SK-N-SH (cell line): Measurements from ENCODE around the gene ZNF280D. TPM values are rescaled to one million over a fixed set of nuclear protein-coding genes. Genes with fewer than 3 reads are reported as not detected.

Experiments
- CTCF ChIA-PET: fragments of 300-600, 350-600 bp; formaldehyde crosslinking; extraction: SDS; loops from one replicate; lab custom pipeline; 2021; lab: Yijun Ruan, JAX
- POLR2A ChIA-PET: fragments of 350-600 bp; sonication (Branson Sonifier 250); formaldehyde crosslinking; extraction: SDS; loops from one replicate; lab custom pipeline; 2020; ENCODE audit warnings: antibody characterized with exemption, inconsistent platforms; lab: Yijun Ruan, JAX
- DNase-seq: peaks from one replicate; pipeline ENCODE4 v3.0.0; 2012
- H2AFZ ChIP-seq: fragments of 200-600 bp; sonication (generic); 2 replicates; pipeline ENCODE4 v1.8.1; 2016; ENCODE audit warnings: antibody characterized with exemption, mild to moderate bottlenecking, low read depth
- H3F3A ChIP-seq: fragments of 200-600 bp; sonication (generic); replicated peaks from 2 replicates; pipeline ENCODE3; 2016; ENCODE audit warnings: antibody characterized with exemption, mild to moderate bottlenecking; ENCODE audit not compliant: insufficient read depth
- H3K27ac ChIP-seq, 2 experiments: fragments of 200-500 bp in 1 of 2; fragments of 200-600 bp in 1 of 2; sonication (Bioruptor generic) in 1 of 2; sonication (generic), shearing (Covaris generic) in 1 of 2; 2 replicates each; pipeline versions ENCODE4 v1.5.1 to v1.6.1; 2014 to 2016; ENCODE audit warnings: low read depth in 2 of 2, inconsistent platforms in 1 of 2, low read length in 1 of 2, mild to moderate bottlenecking in 1 of 2, mixed read lengths in 1 of 2
- H3K27me3 ChIP-seq: fragments of 200-600 bp; sonication (generic), shearing (Covaris generic); 2 replicates; pipeline ENCODE4 v1.6.1; 2016; ENCODE audit warnings: mixed run types; ENCODE audit not compliant: insufficient read depth
- H3K36me3 ChIP-seq, 2 experiments: fragments of 200-500 bp in 1 of 2; fragments of 200-600 bp in 1 of 2; sonication (Bioruptor generic) in 1 of 2; sonication (generic) in 1 of 2; replicated peaks in 1 of 2; 2 replicates each; pipeline versions ENCODE3 to v1.5.1; 2014 to 2016; ENCODE audit warnings: low read length in 1 of 2, mild to moderate bottlenecking in 1 of 2; ENCODE audit not compliant: insufficient read depth in 2 of 2, control insufficient read depth in 1 of 2
- H3K4me1 ChIP-seq, 2 experiments: fragments of 200-500 bp in 1 of 2; fragments of 200-600 bp in 1 of 2; sonication (Bioruptor generic) in 1 of 2; sonication (generic), shearing (Covaris generic) in 1 of 2; 2 replicates each; pipeline versions ENCODE4 v1.5.1 to v1.6.1; 2014 to 2016; ENCODE audit warnings: low read depth in 1 of 2, low read length in 1 of 2, mixed run types in 1 of 2; ENCODE audit not compliant: insufficient read depth in 2 of 2, control insufficient read depth in 1 of 2
- H3K4me2 ChIP-seq: fragments of 200-600 bp; sonication (generic), shearing (Covaris generic); 2 replicates; pipeline ENCODE4 v1.6.1; 2017; ENCODE audit warnings: mixed run types
- H3K4me3 ChIP-seq, 2 experiments: fragments of 200-500 bp in 1 of 2; fragments of 200-600 bp in 1 of 2; sonication (Bioruptor generic) in 1 of 2; sonication (generic), shearing (Covaris generic) in 1 of 2; 2 replicates each; pipeline versions ENCODE4 v1.5.1 to v1.8.1; 2014 to 2016; ENCODE audit warnings: low read depth in 2 of 2, inconsistent platforms in 1 of 2, low read length in 1 of 2, mild to moderate bottlenecking in 1 of 2, mixed read lengths in 1 of 2, moderate library complexity in 1 of 2
- H3K79me2 ChIP-seq: fragments of 200-600 bp; sonication (generic); 2 replicates; pipeline ENCODE4 v1.8.1; 2017; ENCODE audit warnings: mild to moderate bottlenecking; ENCODE audit not compliant: insufficient read depth
- H3K9ac ChIP-seq: fragments of 200-600 bp; sonication (generic); 2 replicates; pipeline ENCODE4 v1.6.1; 2017; ENCODE audit warnings: mixed run types
- H3K9me2 ChIP-seq: fragments of 200-600 bp; sonication (generic); 2 replicates; pipeline ENCODE4 v1.6.1; 2017; ENCODE audit warnings: mixed run types
- H3K9me3 ChIP-seq: fragments of 200-600 bp; sonication (generic); 2 replicates; pipeline ENCODE4 v1.6.1; 2017; ENCODE audit warnings: mixed run types, mild to moderate bottlenecking, moderate library complexity
- H4K20me1 ChIP-seq: fragments of 200-600 bp; sonication (generic); 2 replicates; pipeline ENCODE4 v1.6.1; 2017; ENCODE audit warnings: mild to moderate bottlenecking, mixed run types; ENCODE audit not compliant: insufficient read depth
- EZH2phosphoT487 ChIP-seq: fragments of 200-600 bp; sonication (generic); IDR thresholded peaks from 2 replicates; pipeline ENCODE4 v1.6.1; 2017; ENCODE audit warnings: low read depth, mixed run types, mild to moderate bottlenecking, antibody characterized with exemption, moderate library complexity, borderline replicate concordance
- FOSL2 ChIP-seq: IDR thresholded peaks from 2 replicates; pipeline ENCODE4 v1.4.0; 2012; ENCODE audit warnings: low read depth, mild to moderate bottlenecking, moderate library complexity, borderline replicate concordance
- FOXJ3 ChIP-seq: sonication (generic); formaldehyde crosslinking; IDR thresholded peaks from 2 replicates; pipeline ENCODE4 v1.5.1; 2020; ENCODE audit warnings: mild to moderate bottlenecking, missing genetic modification reagents
- GATA2 ChIP-seq: sonication (generic); formaldehyde crosslinking; IDR thresholded peaks from 2 replicates; pipeline ENCODE4 v1.5.0; 2020; ENCODE audit warnings: mild to moderate bottlenecking, missing genetic modification reagents
- IRF3 ChIP-seq: fragments of 150-350 bp; IDR thresholded peaks from 2 replicates; pipeline ENCODE4 v1.6.1; 2016; ENCODE audit warnings: mild to moderate bottlenecking, low read depth, low read length
- MAX ChIP-seq: IDR thresholded peaks from 2 replicates; pipeline ENCODE4 v1.4.0; 2012; ENCODE audit warnings: low read depth
- MEF2A ChIP-seq: IDR thresholded peaks from 2 replicates; pipeline ENCODE4 v1.4.0; 2012; ENCODE audit warnings: low read depth, borderline replicate concordance
- MXI1 ChIP-seq: IDR thresholded peaks from 2 replicates; pipeline ENCODE4 v1.6.1; 2012; ENCODE audit warnings: mild to moderate bottlenecking, low read depth, low read length, improper control_type of control experiment
- NFIC ChIP-seq: IDR thresholded peaks from 2 replicates; pipeline ENCODE4 v1.4.0; 2012; ENCODE audit warnings: borderline replicate concordance
- PBX3 ChIP-seq: IDR thresholded peaks from 2 replicates; pipeline ENCODE4; 2012
- POLR2AphosphoS5 ChIP-seq: IDR thresholded peaks from 2 replicates; pipeline ENCODE4 v1.6.1; 2012; ENCODE audit warnings: low read depth, low read length
- RAD21 ChIP-seq: IDR thresholded peaks from 2 replicates; pipeline ENCODE4 v1.6.1; 2012; ENCODE audit warnings: mild to moderate bottlenecking, low read length
- RFX5 ChIP-seq: IDR thresholded peaks from 2 replicates; pipeline ENCODE4 v1.6.1; 2012; ENCODE audit warnings: mild to moderate bottlenecking, improper control_type of control experiment, low read length
- RXRA ChIP-seq: IDR thresholded peaks from 2 replicates; pipeline ENCODE4 v1.4.0; 2012; ENCODE audit warnings: low read depth, mild to moderate bottlenecking, borderline replicate concordance
- SIN3A ChIP-seq: IDR thresholded peaks from 2 replicates; pipeline ENCODE4 v1.6.1; 2012; ENCODE audit warnings: low read depth, mild to moderate bottlenecking, low read length, moderate library complexity, borderline replicate concordance
- SMC3 ChIP-seq: IDR thresholded peaks from 2 replicates; pipeline ENCODE4 v1.6.1; 2012; ENCODE audit warnings: low read depth, low read length, improper control_type of control experiment
- TAF1 ChIP-seq: IDR thresholded peaks from 2 replicates; pipeline ENCODE4 v1.6.1; 2012; ENCODE audit warnings: low read depth, mild to moderate bottlenecking, low read length, moderate library complexity, borderline replicate concordance
- USF1 ChIP-seq: IDR thresholded peaks from 2 replicates; pipeline ENCODE4 v1.4.0; 2012; ENCODE audit warnings: low read depth, borderline replicate concordance
- USF2 ChIP-seq: fragments of 150-350 bp; IDR thresholded peaks from 2 replicates; pipeline ENCODE4 v1.6.1; 2017; ENCODE audit warnings: antibody characterized with exemption, low read length, low read depth, borderline replicate concordance
- WGBS: methylation state at CpG from one replicate; pipeline ENCODE4 v1.1.6; 2017; ENCODE audit warnings: low lambda C conversion rate; 5-methylcytosine and 5-hydroxymethylcytosine counted together
- polyA plus RNA-seq, 3 experiments: library from polyadenylated mRNA; depleted of rRNA; stranded (reverse); fragments of >200 nt; gene quantifications; 2 replicates each; pipeline ENCODE4 v1.2.3, GENCODE V29; 2012

Gene ZNF280D
- polyA plus RNA-seq, 1 of the 3 experiments (the other 2 are of a cell fraction) = 5.4 TPM

GRCh38 chr15:56628893-56629532 is 104.3 kb downstream of the ZNF280D start:
- H3K9me2 ChIP-seq = no peaks in the 10 kb centered on the region
- no peak overlapping the region for H3K27ac ChIP-seq
- no peak for DNase-seq
- ChIA-PET POLR2A (no interaction called here), CTCF (interaction anchor here (1.6 kb wide), 1 partner anchor 138 kb away, joined by 4 read pairs; no protein-coding TSS in a partner anchor)
- H3K36me3 ChIP-seq = peaks cover 21% of the 10 kb centered on the region in 2 experiments
- 93% methylated on average over 2 of the region's 2 CpGs for WGBS
- H3K79me2 ChIP-seq = no peaks in the 10 kb centered on the region
- H2AFZ ChIP-seq = no peak overlapping the region
- no peaks in the 10 kb centered on the region for H3K27me3 ChIP-seq
- H3K9me3 ChIP-seq = no peaks in the 10 kb centered on the region
- H4K20me1 ChIP-seq = no peaks in the 10 kb centered on the region
- no peak overlapping the region for H3K4me2 ChIP-seq
- no peaks in the 10 kb centered on the region for H3F3A ChIP-seq
- TF ChIP-seq PBX3 = no peak
- no peak for TF ChIP-seq GATA2 (CRISPR knock-in tag)
- no peak for TF ChIP-seq FOXJ3 (CRISPR knock-in tag)
- TF ChIP-seq USF1 = no peak
- TF ChIP-seq SIN3A = no peak
- TF ChIP-seq RXRA = no peak
- TF ChIP-seq NFIC = no peak
- no peak for TF ChIP-seq MXI1
- TF ChIP-seq POLR2AphosphoS5 = no peak
- TF ChIP-seq IRF3 = no peak
- no peak for TF ChIP-seq FOSL2
- no peak for TF ChIP-seq RAD21
- TF ChIP-seq MAX = no peak
- no peak for TF ChIP-seq MEF2A
- no peak for TF ChIP-seq EZH2phosphoT487
- TF ChIP-seq SMC3 = no peak
- TF ChIP-seq USF2 = no peak
- TF ChIP-seq RFX5 = no peak
- no peak for TF ChIP-seq TAF1
- no peaks in the 10 kb centered on the region for H3K4me1 ChIP-seq
- H3K4me3 ChIP-seq = no peak overlapping the region
- no peak overlapping the region for H3K9ac ChIP-seq
